GM12878 (cell line): ENCODE measurements around the gene HDAC9.

Source experiments
- BHLHE40 ChIP-seq, 2 experiments: fragments of 450-650 bp in 1 of 2; IDR thresholded peaks; 2 replicates each; pipeline ENCODE4 v1.6.1; 2011 to 2017; ENCODE audit warnings: low read depth in 2 of 2, borderline replicate concordance in 1 of 2, improper control_type of control experiment in 1 of 2, low read length in 1 of 2, mild to moderate bottlenecking in 1 of 2
- CHD2 ChIP-seq: IDR thresholded peaks from 2 replicates; pipeline ENCODE4 v1.6.1; 2011; ENCODE audit warnings: low read depth, low read length, improper control_type of control experiment, borderline replicate concordance

DNA sequence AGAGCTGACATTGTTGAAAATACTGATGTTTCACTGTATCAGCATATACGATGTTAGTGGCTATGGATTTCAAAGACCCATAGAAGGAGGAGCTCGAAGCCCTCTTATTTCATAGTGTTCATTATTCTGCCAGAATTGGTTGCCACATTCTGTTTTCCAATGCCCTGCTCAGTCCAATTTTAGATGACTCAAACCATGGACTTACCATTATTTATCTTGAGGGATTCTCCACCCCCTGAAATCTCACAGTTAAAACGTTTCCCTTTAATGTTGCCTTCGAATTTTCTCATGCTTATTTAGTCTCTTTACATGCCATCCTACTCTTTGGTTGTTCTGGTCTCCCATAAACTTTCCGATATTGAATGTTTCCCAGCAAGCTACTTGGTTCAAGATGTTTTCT, 264.5 kb downstream of the HDAC9 start:
- TF ChIP-seq BHLHE40 (IDR thresholded peaks at IDR 0.05; ENCODE audit: borderline replicate concordance in 1 of 2, low read depth in 2 of 2, low read length in 1 of 2) (no peak), CHD2 (no peak)
